Uterus (tissue), 4 donors: Measurements from ENCODE around the gene SLC6A4. TPM values are rescaled to one million over a fixed set of nuclear protein-coding genes. Genes with fewer than 3 reads are reported as not detected.

Experiments used
- DNase-seq, 2 donors: peaks; one replicate each; pipeline ENCODE4 v3.0.0-alpha.2; 2019 to 2020
- H3K27ac ChIP-seq, 2 donors: fragments of 200-600 bp; sonication (generic); 1 replicate in 1 of 2; 2 replicates in 1 of 2; pipeline ENCODE4 v1.5.1; 2016 to 2018
- H3K27me3 ChIP-seq, 2 donors: fragments of 200-600 bp; sonication (generic); one replicate each; pipeline ENCODE4 v1.5.1; 2018 to 2019; ENCODE audit warnings: control low read depth in 1 of 2
- H3K36me3 ChIP-seq, 2 donors: fragments of 200-600 bp; sonication (generic); one replicate each; pipeline ENCODE4 v1.5.1; 2019; ENCODE audit warnings: control low read depth in 1 of 2
- H3K4me1 ChIP-seq, 2 donors: fragments of 200-600 bp; sonication (generic); one replicate each; pipeline ENCODE4 v1.5.1; 2018 to 2019; ENCODE audit warnings: control low read depth in 1 of 2
- H3K4me3 ChIP-seq, 2 donors: fragments of 200-600 bp; sonication (generic); 1 replicate in 1 of 2; 2 replicates in 1 of 2; pipeline ENCODE4 v1.5.1; 2018 to 2019; ENCODE audit warnings: mild to moderate bottlenecking in 1 of 2
- H3K9me3 ChIP-seq, 2 donors: fragments of 200-600 bp; sonication (generic); one replicate each; pipeline ENCODE4 v1.5.1; 2019; ENCODE audit warnings: control low read depth in 1 of 2
- POLR2A ChIP-seq, 2 donors: fragments of 450-650 bp; IDR thresholded peaks; one replicate each; pipeline ENCODE4 v1.6.1; 2016; ENCODE audit warnings: antibody characterized with exemption in 2 of 2, mild to moderate bottlenecking in 1 of 2, moderate library complexity in 1 of 2
- intact Hi-C: fragments of 100-400 bp; cut with DNase I; formaldehyde crosslinking; loops from one replicate; pipeline ENCODE4 v1.15.1; 2023; ENCODE audit warnings: low total_unique reads
- total RNA-seq, 4 donors: library from RNA; depleted of rRNA in 3 of 4; stranded (reverse); fragments of >200 nt in 3 of 4; gene quantifications; one replicate each; pipeline versions ENCODE4 v1.1.0 to v1.2.4, GENCODE V29; 2014 to 2023
- TF ChIP-seq, protein P1 (sequence below), 4 experiments: fragments of 200-600 bp in 2 of 4; fragments of 450-650 bp in 2 of 4; sonication (generic) in 2 of 4; IDR thresholded peaks; one replicate each; pipeline ENCODE4 v1.5.1; 2016 to 2019; ENCODE audit warnings: antibody characterized with exemption in 4 of 4, mild to moderate bottlenecking in 2 of 4, moderate library complexity in 1 of 4
- donor health status: DM: yes; HTN: yes; CAD: no.

The SLC6A4 gene
- total RNA-seq = under 1 TPM in 2 of 4 donors, not detected in 2; 0.30 to 0.90 TPM

DNA sequence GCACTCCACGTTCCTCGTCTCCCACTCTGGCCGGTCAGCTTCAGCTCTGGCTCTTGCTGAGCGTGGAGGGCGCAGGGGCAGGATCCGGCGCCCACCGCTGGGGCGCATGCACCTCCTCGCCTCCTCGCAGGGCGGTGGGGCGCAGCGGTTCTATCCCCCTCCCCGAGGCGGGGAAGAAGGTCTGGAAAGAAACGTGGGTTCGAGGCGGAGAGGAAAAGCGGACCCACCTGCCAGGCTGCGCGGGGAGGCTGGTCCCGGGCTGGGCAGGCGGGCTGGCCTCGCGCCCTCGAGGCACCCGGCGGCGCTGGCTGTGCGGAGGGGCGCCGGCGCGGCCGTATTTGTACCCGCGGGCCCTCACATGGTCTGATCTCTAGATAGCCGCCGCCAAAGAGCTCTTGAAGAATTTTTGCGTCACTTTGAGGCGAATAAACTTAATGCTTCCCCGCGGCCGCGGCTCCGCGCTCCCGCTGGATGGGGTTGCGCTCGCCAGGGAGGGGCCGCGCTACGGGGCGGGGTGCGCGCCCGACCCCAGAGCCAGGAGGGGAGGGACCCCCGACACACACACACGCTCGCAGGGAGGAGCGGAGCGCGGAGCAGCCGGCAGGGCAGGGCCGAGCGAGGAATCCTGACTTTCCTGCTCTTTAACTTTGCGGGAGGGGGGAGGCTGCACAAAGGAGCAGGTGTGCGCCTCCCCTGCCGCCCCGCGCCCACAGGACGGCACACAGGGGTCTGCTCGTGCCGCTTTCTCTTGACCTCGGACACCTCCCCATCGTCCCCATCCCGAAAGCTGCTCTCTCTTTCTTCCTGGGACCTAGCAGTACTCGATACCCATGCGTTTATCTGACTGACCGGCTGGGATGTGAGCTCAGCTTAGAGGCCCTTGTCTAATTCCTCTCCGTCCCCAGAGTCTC lies at the start of gene SLC6A4:
SLC6A4 (minus strand) TSS at position 312 of the 911 bp plus-strand sequence. CDS start 13,739 bp downstream, outside the sequence.
- intact Hi-C loops = no loop called here
- DNase-seq = no peak
- no peaks in the 10 kb centered on the region for H3K36me3 ChIP-seq
- peak within 1 kb of the TSS; percentile 15 to 31 for H3K4me3 ChIP-seq
- no peaks in the 10 kb centered on the region for H3K9me3 ChIP-seq
- no peak for TF ChIP-seq POLR2A (IDR thresholded peaks at IDR 0.05)
- TF ChIP-seq, protein P1, sequence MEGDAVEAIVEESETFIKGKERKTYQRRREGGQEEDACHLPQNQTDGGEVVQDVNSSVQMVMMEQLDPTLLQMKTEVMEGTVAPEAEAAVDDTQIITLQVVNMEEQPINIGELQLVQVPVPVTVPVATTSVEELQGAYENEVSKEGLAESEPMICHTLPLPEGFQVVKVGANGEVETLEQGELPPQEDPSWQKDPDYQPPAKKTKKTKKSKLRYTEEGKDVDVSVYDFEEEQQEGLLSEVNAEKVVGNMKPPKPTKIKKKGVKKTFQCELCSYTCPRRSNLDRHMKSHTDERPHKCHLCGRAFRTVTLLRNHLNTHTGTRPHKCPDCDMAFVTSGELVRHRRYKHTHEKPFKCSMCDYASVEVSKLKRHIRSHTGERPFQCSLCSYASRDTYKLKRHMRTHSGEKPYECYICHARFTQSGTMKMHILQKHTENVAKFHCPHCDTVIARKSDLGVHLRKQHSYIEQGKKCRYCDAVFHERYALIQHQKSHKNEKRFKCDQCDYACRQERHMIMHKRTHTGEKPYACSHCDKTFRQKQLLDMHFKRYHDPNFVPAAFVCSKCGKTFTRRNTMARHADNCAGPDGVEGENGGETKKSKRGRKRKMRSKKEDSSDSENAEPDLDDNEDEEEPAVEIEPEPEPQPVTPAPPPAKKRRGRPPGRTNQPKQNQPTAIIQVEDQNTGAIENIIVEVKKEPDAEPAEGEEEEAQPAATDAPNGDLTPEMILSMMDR (IDR thresholded peaks at IDR 0.05) = no peak
- H3K27ac ChIP-seq = no peak within 1 kb of the TSS
- H3K27me3 ChIP-seq = peaks cover 4 to 28% of the 10 kb centered on the region in 2 donors
- H3K4me1 ChIP-seq = peaks cover 0 to 13% of the 10 kb centered on the region in 2 donors

DNA sequence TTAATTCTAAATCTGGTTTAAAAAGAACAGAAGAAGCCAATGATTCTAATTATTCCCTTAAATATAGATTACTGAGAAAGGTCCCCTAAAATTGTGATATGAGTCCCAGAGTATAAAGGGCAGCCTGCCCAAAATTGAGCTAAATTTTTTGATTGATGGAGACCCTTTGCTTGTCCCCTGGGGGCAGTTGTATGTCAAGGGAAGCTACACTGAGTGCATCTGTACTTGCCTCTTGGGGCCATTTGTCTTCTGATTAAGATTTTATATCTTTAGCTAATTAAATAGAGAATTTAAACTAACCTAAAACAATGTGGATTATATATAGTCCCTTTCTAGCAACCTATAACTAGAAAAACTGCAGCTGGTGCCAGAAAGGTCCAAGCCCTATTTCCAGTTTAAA lies 43.7 kb upstream of the SLC6A4 start:
- H3K4me3 ChIP-seq = no peak overlapping the region
- H3K36me3 ChIP-seq = no peaks in the 10 kb centered on the region
- TF ChIP-seq, protein P1 (IDR thresholded peaks at IDR 0.05) = no peak
- no peak for TF ChIP-seq POLR2A (IDR thresholded peaks at IDR 0.05)
- no peaks in the 10 kb centered on the region for H3K27me3 ChIP-seq
- no peak overlapping the region for H3K27ac ChIP-seq
- DNase-seq = no peak
- no peaks in the 10 kb centered on the region for H3K4me1 ChIP-seq
- H3K9me3 ChIP-seq = no peaks in the 10 kb centered on the region
- intact Hi-C loops = no loop called here

DNA sequence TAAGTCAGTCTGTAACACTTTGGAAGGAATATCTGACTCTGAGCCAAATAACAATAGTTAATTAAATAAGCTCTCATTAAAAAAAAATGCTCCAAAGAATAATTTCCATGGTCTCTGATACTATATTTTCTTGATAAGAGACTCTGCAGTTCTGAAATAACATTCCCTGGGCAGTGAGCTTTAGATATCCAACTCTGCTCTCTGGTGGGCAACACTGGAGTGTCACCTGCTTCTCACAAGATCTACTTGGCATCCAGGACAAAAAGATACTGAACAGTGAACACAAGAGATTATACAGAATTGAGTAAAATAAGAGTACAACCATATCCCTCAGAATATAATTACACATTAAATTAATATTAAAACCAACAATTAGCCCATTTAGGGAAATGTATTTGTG lies 42.5 kb upstream of the SLC6A4 start:
- no peak overlapping the region for H3K4me3 ChIP-seq
- H3K27ac ChIP-seq = no peak overlapping the region
- no peak for TF ChIP-seq POLR2A (IDR thresholded peaks at IDR 0.05)
- TF ChIP-seq, protein P1 (IDR thresholded peaks at IDR 0.05) = peak in 3 of 4 experiments; percentile 19 to 33 (median 25)
- H3K36me3 ChIP-seq = no peaks in the 10 kb centered on the region
- H3K4me1 ChIP-seq = no peaks in the 10 kb centered on the region
- intact Hi-C loops = no loop called here
- DNase-seq = no peak
- no peaks in the 10 kb centered on the region for H3K9me3 ChIP-seq
- no peaks in the 10 kb centered on the region for H3K27me3 ChIP-seq

- DNase-seq = no peak
- Histone ChIP-seq H3K4me1 (no peaks in the 10 kb centered on the region), H3K9me3 (no peaks in the 10 kb centered on the region), H3K4me3 (no peak overlapping the region), H3K27ac (no peak overlapping the region), H3K36me3 (no peaks in the 10 kb centered on the region), H3K27me3 (no peaks in the 10 kb centered on the region)
- no peak for TF ChIP-seq POLR2A (IDR thresholded peaks at IDR 0.05)
- TF ChIP-seq, protein P1 (IDR thresholded peaks at IDR 0.05) = no peak
- intact Hi-C loops = no loop called here
These were observed 40.4 kb upstream of the SLC6A4 start for GRCh38 chr17:30275911-30276310.

DNA sequence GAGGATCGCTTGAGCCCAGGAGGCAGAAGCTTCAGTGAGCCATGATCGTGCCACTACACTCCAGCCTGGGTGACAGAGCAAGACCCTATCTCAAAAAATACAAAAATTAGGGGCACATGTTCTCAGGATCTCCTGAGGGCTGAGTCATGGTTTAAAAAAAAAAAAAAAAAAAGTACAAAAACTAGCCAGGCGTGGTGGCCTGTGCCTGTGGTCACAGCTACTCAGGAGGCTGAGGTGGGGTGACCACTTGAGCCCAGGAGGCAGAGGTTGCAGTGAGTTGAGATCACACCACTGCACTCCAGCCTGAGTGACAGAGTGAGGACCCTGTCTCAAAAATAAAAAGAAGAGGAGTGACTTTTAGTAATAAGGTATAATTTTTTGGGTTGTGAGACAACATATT lies 39.4 kb upstream of the SLC6A4 start:
- TF ChIP-seq, protein P1 (IDR thresholded peaks at IDR 0.05) = no peak
- TF ChIP-seq POLR2A (IDR thresholded peaks at IDR 0.05) = no peak
- H3K4me1 ChIP-seq = no peaks in the 10 kb centered on the region
- no peaks in the 10 kb centered on the region for H3K36me3 ChIP-seq
- no peak overlapping the region for H3K27ac ChIP-seq
- H3K4me3 ChIP-seq = no peak overlapping the region
- H3K9me3 ChIP-seq = no peaks in the 10 kb centered on the region
- no peaks in the 10 kb centered on the region for H3K27me3 ChIP-seq
- DNase-seq = no peak
- intact Hi-C loops = no loop called here
